ENCODE measurements around the gene MYLK2.
A peak's percentile ranks its signal among the peaks of the same experiment; 100 is the strongest.

Gene MYLK2

DNA sequence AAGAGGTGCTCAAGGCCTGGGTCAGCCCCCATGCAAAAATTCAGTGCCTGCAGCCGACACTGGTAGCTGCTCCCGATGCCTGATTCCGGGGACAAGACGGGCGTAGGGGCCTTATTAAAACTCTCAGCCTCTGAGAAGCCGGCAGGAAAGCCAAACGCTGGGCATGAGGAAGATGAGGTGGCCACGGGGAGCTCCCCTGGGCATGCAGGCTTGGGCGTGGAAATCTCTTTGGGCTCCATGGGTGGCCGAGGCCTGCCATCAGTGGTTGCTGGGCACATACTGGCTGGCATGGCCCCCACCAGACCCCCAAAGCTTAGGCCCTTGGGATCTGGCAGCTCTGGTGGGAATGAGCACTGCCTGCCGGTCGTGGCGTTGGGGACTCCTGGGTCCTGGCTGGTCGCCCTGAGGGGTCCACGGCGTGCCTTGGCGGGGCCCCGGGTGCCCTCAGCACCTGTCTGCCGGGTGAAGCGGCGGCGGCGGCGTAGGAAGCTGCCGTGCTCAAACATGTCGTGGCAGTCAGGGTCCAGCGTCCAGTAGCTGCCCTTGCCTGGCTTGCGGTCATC lies 25.7 kb downstream of the MYLK2 start:
- TF ChIP-seq FOXP2 (optimal IDR thresholded peaks at IDR 0.05; ENCODE audit: borderline replicate concordance, extremely low read depth, extremely low read length, insufficient read depth) (no peak), REST (IDR thresholded peaks at IDR 0.05; ENCODE audit: insufficient read depth in 1 of 2, low read depth in 2 of 2, low read length in 2 of 2) (no peak), TAF1 (IDR thresholded peaks at IDR 0.05; ENCODE audit: borderline replicate concordance, insufficient read depth, low read length) (no peak), POLR2AphosphoS5 (IDR thresholded peaks at IDR 0.05; ENCODE audit: low read depth, low read length) (no peak), SIN3A (IDR thresholded peaks at IDR 0.05; ENCODE audit: borderline replicate concordance, insufficient read depth, low read length) (no peak)

- no peak for TF ChIP-seq SIN3A (IDR thresholded peaks at IDR 0.05; ENCODE audit: borderline replicate concordance, insufficient read depth, low read length)
- peak; percentile 38 for TF ChIP-seq FOXP2 (optimal IDR thresholded peaks at IDR 0.05; ENCODE audit: borderline replicate concordance, extremely low read depth, extremely low read length, insufficient read depth)
These were observed 26.2 kb downstream of the MYLK2 start, which contains the start of gene FOXS1 for GRCh38 chr20:31845300-31845863. Gene FOXS1, minus strand, starts transcription at chr20:31845604. Its CDS starts 62 bp downstream, at chr20:31845542.

DNA sequence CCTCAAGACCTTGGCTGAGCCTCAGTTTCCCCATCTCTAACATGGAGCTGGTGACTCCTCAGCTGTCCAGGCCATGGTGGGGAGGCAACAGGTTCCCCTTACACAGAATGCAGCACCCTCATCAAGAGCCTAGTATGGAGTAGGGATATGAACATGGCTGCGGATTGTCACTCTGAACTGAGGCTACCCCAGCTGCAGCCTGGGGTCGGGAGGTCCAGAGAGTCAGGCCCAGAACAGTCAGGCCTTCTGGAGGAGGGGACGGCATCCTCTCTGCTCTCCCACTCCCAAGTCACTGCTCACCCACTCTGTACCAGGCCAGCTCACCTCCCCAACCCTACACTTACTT lies 27.6 kb downstream of the MYLK2 start:
- TF ChIP-seq REST (IDR thresholded peaks at IDR 0.05; ENCODE audit: insufficient read depth in 1 of 2, low read depth in 2 of 2, low read length in 2 of 2) (no peak), POLR2AphosphoS5 (IDR thresholded peaks at IDR 0.05; ENCODE audit: low read depth, low read length) (no peak), SIN3A (IDR thresholded peaks at IDR 0.05; ENCODE audit: borderline replicate concordance, insufficient read depth, low read length) (no peak), FOXP2 (optimal IDR thresholded peaks at IDR 0.05; ENCODE audit: borderline replicate concordance, extremely low read depth, extremely low read length, insufficient read depth) (no peak), TAF1 (IDR thresholded peaks at IDR 0.05; ENCODE audit: borderline replicate concordance, insufficient read depth, low read length) (no peak)

DNA sequence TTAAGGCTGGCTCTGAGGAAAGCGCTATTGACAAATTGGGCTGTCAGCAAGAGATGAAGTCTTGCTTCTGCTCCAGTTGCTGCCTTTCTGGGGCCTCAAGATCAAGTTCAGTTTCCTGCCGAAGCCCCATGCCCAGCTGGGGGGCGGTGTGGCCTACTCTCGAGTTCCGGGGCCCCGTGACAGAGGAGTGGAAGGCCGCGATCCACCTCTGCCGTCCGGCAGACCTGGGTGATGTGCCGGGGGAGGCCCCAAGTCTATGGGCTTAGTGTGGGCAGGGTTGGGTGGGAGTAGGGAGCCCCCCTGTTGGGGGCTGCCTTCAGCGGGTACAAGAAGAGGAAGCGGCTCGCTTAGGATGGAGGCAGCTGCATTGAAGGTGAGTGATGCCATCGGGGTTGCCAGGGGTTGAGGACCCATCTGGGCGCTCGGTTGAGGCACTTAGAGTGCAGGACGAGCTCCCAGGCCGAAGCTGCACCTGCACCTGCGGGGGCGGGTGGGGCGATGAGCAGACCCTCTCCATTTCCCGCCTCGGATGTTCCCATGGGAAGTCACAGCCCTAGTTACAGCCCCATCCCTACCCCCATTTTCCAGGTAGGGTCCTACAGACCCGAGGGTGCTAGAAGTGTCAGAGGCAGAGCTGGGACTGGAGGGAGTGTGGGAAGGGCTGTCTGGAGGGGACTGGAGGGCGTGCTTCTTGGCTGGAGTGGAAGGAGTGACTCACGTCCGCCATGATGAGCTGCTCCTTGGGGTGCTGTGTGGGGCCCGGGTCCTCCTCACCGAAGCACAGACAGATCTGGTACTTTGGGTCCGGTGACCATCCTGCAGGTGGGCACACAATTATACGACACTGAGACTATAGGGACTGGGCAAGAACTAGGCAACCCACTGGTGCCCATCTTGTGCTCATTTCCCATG lies 29.2 kb downstream of the MYLK2 start:
- TF ChIP-seq SIN3A (IDR thresholded peaks at IDR 0.05; ENCODE audit: borderline replicate concordance, insufficient read depth, low read length) (no peak), POLR2AphosphoS5 (IDR thresholded peaks at IDR 0.05; ENCODE audit: low read depth, low read length) (no peak), FOXP2 (optimal IDR thresholded peaks at IDR 0.05; ENCODE audit: borderline replicate concordance, extremely low read depth, extremely low read length, insufficient read depth) (no peak), TAF1 (IDR thresholded peaks at IDR 0.05; ENCODE audit: borderline replicate concordance, insufficient read depth, low read length) (no peak), REST (IDR thresholded peaks at IDR 0.05; ENCODE audit: insufficient read depth in 1 of 2, low read depth in 2 of 2, low read length in 2 of 2) (no peak)

- TF ChIP-seq REST (IDR thresholded peaks at IDR 0.05; ENCODE audit: insufficient read depth in 1 of 2, low read depth in 2 of 2, low read length in 2 of 2): no peak
These were observed 30.3 kb downstream of the MYLK2 start for GRCh38 chr20:31849306-31849930.
